GM03348 (cell line): ENCODE results near the gene SNAP29.
A peak's percentile ranks its signal among the peaks of the same experiment; 100 is the strongest.
"Not testable (repeated sequence)": the region's sequence is repeated elsewhere in the genome, so short reads cannot be mapped to it uniquely, and the experiment has no call there.

ENCODE experiments used
- DNase-seq: peaks from one replicate; pipeline ENCODE4 v3.0.0; 2012; ENCODE audit warnings: low spot score

SNAP29 gene

GRCh38 chr22:20901093-20902033 is 42.6 kb downstream of the SNAP29 start:
- DNase-seq: not testable (repeated sequence)

- DNase-seq: no peak
Measured at GRCh38 chr22:20903093-20903492, 44.3 kb downstream of the SNAP29 start.

- peak; percentile 91 for DNase-seq
Measured at GRCh38 chr22:20904008-20904979, 45.5 kb downstream of the SNAP29 start.

GRCh38 chr22:20904980-20905355 is 46.2 kb downstream of the SNAP29 start:
- no peak for DNase-seq

- DNase-seq: no peak
Measured at GRCh38 chr22:20905415-20906386, 46.9 kb downstream of the SNAP29 start.

GRCh38 chr22:20906387-20906767 is 47.6 kb downstream of the SNAP29 start:
- no peak for DNase-seq

- DNase-seq: not testable (repeated sequence)
Measured at GRCh38 chr22:20908717-20909116, 49.9 kb downstream of the SNAP29 start.

GRCh38 chr22:20909543-20910303 is 50.9 kb downstream of the SNAP29 start:
- no peak for DNase-seq

- no peak for DNase-seq
Measured at GRCh38 chr22:20912494-20912893, 53.7 kb downstream of the SNAP29 start.

- DNase-seq: peak; percentile 100
Measured at GRCh38 chr22:20916916-20917810, 58.4 kb downstream of the SNAP29 start, which contains the start of gene CRKL. Gene CRKL (plus strand): TSS chr22:20917407. CDS start chr22:20917935, 528 bp downstream.

- peak; percentile 27 for DNase-seq
Measured at GRCh38 chr22:20918663-20919218, 59.9 kb downstream of the SNAP29 start.

- DNase-seq: no peak
Measured at GRCh38 chr22:20919718-20920117, 60.9 kb downstream of the SNAP29 start.

- no peak for DNase-seq
Measured at GRCh38 chr22:20920881-20921203, 62.0 kb downstream of the SNAP29 start.

- DNase-seq: no peak
Measured at GRCh38 chr22:20922141-20922751, 63.4 kb downstream of the SNAP29 start.

GRCh38 chr22:20926243-20926642 is 67.4 kb downstream of the SNAP29 start:
- no peak for DNase-seq

- no peak for DNase-seq
Measured at GRCh38 chr22:20927940-20928572, 69.2 kb downstream of the SNAP29 start.

- DNase-seq: no peak
Measured at GRCh38 chr22:20928573-20928967, 69.8 kb downstream of the SNAP29 start.

- no peak for DNase-seq
Measured at GRCh38 chr22:20930004-20930403, 71.2 kb downstream of the SNAP29 start.
